Measurements from ENCODE around the gene BSN.

DNA sequence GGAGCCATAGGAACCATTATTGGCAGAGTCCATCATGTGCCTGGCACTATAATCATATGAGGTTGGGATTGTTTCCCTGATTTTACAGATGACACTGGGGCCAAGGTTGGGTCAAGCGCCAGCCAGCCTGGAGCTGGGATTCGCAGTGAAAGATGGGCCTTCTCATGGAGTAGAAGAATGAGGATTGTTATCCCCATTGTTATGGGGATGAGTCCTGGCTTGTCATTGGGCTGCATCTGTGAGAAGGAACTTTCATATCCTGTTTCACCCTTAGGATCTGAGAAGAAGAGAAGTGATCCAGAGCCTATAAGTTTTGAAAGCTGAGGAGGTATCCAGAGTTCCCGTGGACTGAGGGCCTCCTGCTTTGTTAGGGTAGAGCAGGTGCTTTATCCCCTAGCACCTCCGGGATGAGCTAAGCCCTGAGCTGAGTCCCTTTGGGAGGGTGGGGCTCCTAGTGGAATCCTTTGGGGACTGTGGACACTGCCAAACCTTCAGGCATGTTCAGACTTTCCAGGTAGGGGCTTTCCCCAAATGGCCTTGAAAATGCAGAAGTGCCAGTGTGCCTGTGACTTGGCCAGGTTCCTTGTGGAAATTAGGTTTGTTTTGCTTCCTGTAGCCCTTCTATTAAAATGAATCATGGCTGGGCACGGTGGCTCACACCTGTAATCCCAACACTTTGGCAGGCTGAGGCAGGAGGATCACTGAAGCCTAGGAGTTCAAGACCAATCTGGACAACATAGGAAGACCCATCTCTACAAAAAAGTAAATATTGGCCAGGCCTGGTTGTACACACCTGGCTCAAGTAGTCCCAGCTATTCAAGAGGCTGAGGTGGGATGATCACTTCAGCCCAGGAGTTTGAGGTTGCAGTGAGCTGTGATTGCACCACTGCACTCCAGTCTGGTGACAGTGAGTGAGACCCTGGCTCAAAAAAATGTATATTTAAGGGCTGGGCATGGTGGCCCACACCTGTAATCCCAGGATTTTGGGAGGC is 30.2 kb upstream of the BSN start:
- TF ChIP-seq, protein P1, sequence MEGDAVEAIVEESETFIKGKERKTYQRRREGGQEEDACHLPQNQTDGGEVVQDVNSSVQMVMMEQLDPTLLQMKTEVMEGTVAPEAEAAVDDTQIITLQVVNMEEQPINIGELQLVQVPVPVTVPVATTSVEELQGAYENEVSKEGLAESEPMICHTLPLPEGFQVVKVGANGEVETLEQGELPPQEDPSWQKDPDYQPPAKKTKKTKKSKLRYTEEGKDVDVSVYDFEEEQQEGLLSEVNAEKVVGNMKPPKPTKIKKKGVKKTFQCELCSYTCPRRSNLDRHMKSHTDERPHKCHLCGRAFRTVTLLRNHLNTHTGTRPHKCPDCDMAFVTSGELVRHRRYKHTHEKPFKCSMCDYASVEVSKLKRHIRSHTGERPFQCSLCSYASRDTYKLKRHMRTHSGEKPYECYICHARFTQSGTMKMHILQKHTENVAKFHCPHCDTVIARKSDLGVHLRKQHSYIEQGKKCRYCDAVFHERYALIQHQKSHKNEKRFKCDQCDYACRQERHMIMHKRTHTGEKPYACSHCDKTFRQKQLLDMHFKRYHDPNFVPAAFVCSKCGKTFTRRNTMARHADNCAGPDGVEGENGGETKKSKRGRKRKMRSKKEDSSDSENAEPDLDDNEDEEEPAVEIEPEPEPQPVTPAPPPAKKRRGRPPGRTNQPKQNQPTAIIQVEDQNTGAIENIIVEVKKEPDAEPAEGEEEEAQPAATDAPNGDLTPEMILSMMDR (conservative IDR thresholded peaks at IDR 0.05 in 1 of 2, IDR thresholded peaks at IDR 0.05 in 1 of 2; ENCODE audit: low read depth in 1 of 2, low read length in 2 of 2), result no peak
- no peak for TF ChIP-seq EZH2 (IDR thresholded peaks at IDR 0.05; ENCODE audit: low read length, missing control alignments)

Data from fibroblast of lung (primary cell).